T-helper 2 cell treated with Interferon-gamma antibody and Interleukin-4, amounts not matched to agents 5 μg/mL and 100 μg/mL, for 36 hours (primary cell): ENCODE measurements around the gene INPPL1.
"Not testable (repeated sequence)": the region's sequence is repeated elsewhere in the genome, so short reads cannot be mapped to it uniquely, and the experiment has no call there.

ENCODE experiments used
- DNase-seq: peaks from one replicate; pipeline ENCODE4 v3.0.0; 2021; ENCODE audit warnings: low spot score
- H3K27ac Mint-ChIP-seq: one replicate; pipeline ENCODE4 v1.8.0; 2021; ENCODE audit warnings: mild to moderate bottlenecking, mixed read lengths
- H3K27me3 Mint-ChIP-seq: one replicate; pipeline ENCODE4 v1.8.0; 2021; ENCODE audit warnings: low read depth, mixed read lengths
- H3K36me3 Mint-ChIP-seq: one replicate; pipeline ENCODE4 v1.8.0; 2021; ENCODE audit warnings: low read depth, mixed read lengths
- H3K4me1 Mint-ChIP-seq: one replicate; pipeline ENCODE4 v1.8.0; 2021; ENCODE audit warnings: low read depth, mixed read lengths
- H3K4me3 Mint-ChIP-seq: one replicate; pipeline ENCODE4 v1.8.0; 2022; ENCODE audit warnings: mild to moderate bottlenecking, moderate library complexity, mixed read lengths
- H3K9me3 Mint-ChIP-seq: one replicate; pipeline ENCODE4 v1.8.0; 2021; ENCODE audit warnings: mixed read lengths

Gene INPPL1

DNA sequence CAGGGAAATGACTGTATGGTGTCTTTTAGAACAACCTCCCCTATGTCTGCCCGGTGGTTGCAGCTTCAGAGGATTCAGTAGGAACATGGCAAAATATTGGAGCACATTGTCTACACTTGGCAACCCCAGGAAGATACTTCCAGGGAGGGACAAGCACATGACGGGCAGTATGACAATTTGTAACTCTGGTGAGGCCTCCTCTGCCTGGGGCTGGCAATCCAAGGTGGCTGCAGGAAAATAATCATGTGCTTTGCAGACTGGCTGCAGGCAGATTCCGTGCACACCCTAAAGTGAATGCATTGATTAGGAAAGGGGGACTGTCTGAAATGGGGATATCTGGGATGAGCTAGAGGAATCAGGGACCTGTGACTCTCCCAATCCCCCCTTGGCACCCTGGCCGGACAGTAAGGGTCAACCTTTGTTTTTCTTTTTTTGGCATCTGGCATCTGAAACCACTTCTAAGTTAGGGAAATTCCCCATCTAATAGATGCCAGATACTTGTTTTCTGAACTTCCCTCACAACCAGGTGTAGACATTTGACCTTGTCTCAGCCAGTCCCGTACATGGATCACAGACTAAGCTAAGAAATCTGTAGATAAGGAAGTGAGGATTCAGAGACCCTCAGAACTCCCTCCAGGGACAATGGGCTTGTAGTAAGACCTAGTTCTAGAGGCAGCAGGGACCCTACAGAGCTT lies 29.9 kb downstream of the INPPL1 start:
- H3K27me3 Mint-ChIP-seq, result peaks cover 19% of the 10 kb centered on the region
- no peak for DNase-seq
- H3K4me3 Mint-ChIP-seq, result no peak overlapping the region
- no peak overlapping the region for H3K27ac Mint-ChIP-seq
- H3K4me1 Mint-ChIP-seq, result no peaks in the 10 kb centered on the region
- H3K36me3 Mint-ChIP-seq, result no peaks in the 10 kb centered on the region
- no peaks in the 10 kb centered on the region for H3K9me3 Mint-ChIP-seq

GRCh38 chr11:72257570-72257969 lies 33.0 kb downstream of the INPPL1 start:
- no peak for DNase-seq
- no peak overlapping the region for H3K4me3 Mint-ChIP-seq
- no peak overlapping the region for H3K27ac Mint-ChIP-seq
- peaks cover 4% of the 10 kb centered on the region for H3K4me1 Mint-ChIP-seq
- H3K9me3 Mint-ChIP-seq, result no peaks in the 10 kb centered on the region
- H3K27me3 Mint-ChIP-seq, result peaks cover 30% of the 10 kb centered on the region
- no peaks in the 10 kb centered on the region for H3K36me3 Mint-ChIP-seq

- no peak overlapping the region for H3K27ac Mint-ChIP-seq
- H3K36me3 Mint-ChIP-seq, result no peaks in the 10 kb centered on the region
- no peaks in the 10 kb centered on the region for H3K9me3 Mint-ChIP-seq
- H3K27me3 Mint-ChIP-seq, result peaks cover 18% of the 10 kb centered on the region
- DNase-seq, result no peak
- no peak overlapping the region for H3K4me3 Mint-ChIP-seq
- peaks cover 19% of the 10 kb centered on the region for H3K4me1 Mint-ChIP-seq
These were observed 34.9 kb downstream of the INPPL1 start for GRCh38 chr11:72259490-72259889.

- no peaks in the 10 kb centered on the region for H3K36me3 Mint-ChIP-seq
These were observed 36.0 kb downstream of the INPPL1 start for GRCh38 chr11:72260574-72260973.

GRCh38 chr11:72263361-72263760 lies 38.8 kb downstream of the INPPL1 start:
- Mint-ChIP-seq H3K4me1 (peaks cover 25% of the 10 kb centered on the region), H3K36me3 (no peaks in the 10 kb centered on the region), H3K4me3 (no peak overlapping the region), H3K9me3 (no peaks in the 10 kb centered on the region), H3K27ac (no peak overlapping the region), H3K27me3 (peaks cover 17% of the 10 kb centered on the region)
- no peak for DNase-seq

More at GRCh38 chr11:72260574-72260973, 36.0 kb downstream of the INPPL1 start:
- no peak overlapping the region for H3K4me3 Mint-ChIP-seq
- peaks cover 12% of the 10 kb centered on the region for H3K27me3 Mint-ChIP-seq
- no peak for DNase-seq
- peaks cover 19% of the 10 kb centered on the region for H3K4me1 Mint-ChIP-seq
- no peak overlapping the region for H3K27ac Mint-ChIP-seq
- no peaks in the 10 kb centered on the region for H3K9me3 Mint-ChIP-seq

GRCh38 chr11:72265951-72266350 lies 41.4 kb downstream of the INPPL1 start:
- DNase-seq, result no peak
- Mint-ChIP-seq H3K4me3 (no peak overlapping the region), H3K4me1 (peaks cover 33% of the 10 kb centered on the region), H3K27me3 (peaks cover 10% of the 10 kb centered on the region), H3K36me3 (no peaks in the 10 kb centered on the region), H3K27ac (no peak overlapping the region), H3K9me3 (no peaks in the 10 kb centered on the region)

DNA sequence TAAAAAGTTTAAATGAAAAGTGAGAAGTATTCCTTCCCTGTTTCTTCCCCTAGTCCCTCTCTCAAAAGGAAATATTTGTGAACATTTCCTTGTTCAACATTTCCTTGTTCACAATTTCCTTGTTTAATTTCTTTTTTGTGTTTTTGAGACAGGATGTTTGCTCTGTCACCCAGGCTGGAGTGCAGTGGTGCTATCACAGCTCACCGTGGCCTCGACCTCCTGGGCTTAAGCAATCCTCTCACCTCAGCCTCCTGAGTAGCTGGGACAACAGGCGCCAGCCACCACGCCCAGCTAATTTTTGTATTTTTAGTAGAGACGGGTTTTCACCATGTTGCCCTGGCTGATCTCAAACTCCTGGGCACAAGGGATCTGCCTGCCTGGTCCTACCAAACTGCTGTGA lies 42.4 kb downstream of the INPPL1 start:
- not testable (repeated sequence) for H3K27ac Mint-ChIP-seq, H3K27me3 Mint-ChIP-seq, H3K9me3 Mint-ChIP-seq

DNA sequence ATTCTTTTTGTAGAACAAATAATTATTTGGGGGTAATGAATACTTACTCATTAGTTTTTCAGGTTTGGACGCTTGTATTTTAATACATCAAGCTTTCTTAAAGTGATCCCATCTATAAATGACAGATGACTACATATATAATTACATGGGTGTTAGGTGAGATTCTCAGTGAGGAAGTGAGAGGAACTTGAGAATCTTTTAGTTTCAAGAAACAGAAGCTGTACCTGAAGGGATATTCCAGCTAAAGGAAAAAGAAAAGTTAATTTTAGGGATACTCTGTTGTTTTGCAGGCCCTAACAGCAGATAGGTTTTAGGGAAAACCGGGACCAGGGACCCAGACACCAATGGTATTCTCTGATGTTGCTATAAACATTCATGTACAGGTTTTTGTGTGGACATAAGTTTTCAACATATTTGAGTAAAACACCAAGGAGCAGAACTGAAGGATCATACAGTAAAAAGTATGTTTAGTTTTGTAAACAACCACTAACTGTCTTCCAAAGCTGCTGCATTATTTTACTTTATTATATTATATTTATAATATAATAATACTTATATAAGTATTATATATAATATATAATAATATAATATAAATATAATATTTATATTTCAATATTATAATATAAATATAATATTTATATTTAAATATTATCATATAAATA lies 43.5 kb downstream of the INPPL1 start:
- Mint-ChIP-seq H3K4me3 (no peak overlapping the region), H3K27me3 (peaks cover 13% of the 10 kb centered on the region), H3K4me1 (peaks cover 25% of the 10 kb centered on the region), H3K27ac (no peak overlapping the region), H3K36me3 (no peaks in the 10 kb centered on the region), H3K9me3 (no peaks in the 10 kb centered on the region)
- DNase-seq, result no peak

More for the DNA sequence above, 42.4 kb downstream of the INPPL1 start:
- not testable (repeated sequence) for DNase-seq, H3K36me3 Mint-ChIP-seq, H3K4me3 Mint-ChIP-seq
- peaks cover 33% of the 10 kb centered on the region for H3K4me1 Mint-ChIP-seq

DNA sequence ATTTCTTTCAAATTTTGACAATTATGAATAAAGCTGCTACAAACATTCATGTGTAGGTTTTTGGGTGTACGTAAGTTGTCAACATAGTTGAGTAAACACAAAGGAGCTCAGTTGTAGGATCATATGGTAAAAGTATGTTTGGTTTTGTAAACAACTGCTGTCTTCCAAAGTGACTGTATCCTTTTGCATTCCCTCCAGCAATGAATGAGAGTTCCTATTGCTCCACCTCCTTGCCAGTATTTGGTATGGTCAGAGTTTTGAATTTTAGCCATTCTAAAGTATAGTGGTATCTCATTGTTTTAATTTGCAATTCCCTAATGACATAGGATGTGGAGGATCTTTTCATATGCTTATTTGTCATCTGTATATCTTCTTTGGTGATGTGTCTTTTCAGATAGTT lies 47.4 kb downstream of the INPPL1 start:
- Mint-ChIP-seq H3K27ac (no peak overlapping the region), H3K27me3 (peaks cover 23% of the 10 kb centered on the region), H3K4me3 (no peak overlapping the region)

GRCh38 chr11:72274435-72274834 lies 49.9 kb downstream of the INPPL1 start:
- no peak for DNase-seq
- Mint-ChIP-seq H3K36me3 (no peaks in the 10 kb centered on the region), H3K4me3 (no peak overlapping the region), H3K4me1 (peaks cover 4% of the 10 kb centered on the region), H3K9me3 (no peaks in the 10 kb centered on the region), H3K27ac (no peak overlapping the region), H3K27me3 (peaks cover 30% of the 10 kb centered on the region)

More for the DNA sequence above, 47.4 kb downstream of the INPPL1 start:
- no peak for DNase-seq
- H3K4me1 Mint-ChIP-seq, result peaks cover 8% of the 10 kb centered on the region
- no peaks in the 10 kb centered on the region for H3K9me3 Mint-ChIP-seq
- no peaks in the 10 kb centered on the region for H3K36me3 Mint-ChIP-seq

DNA sequence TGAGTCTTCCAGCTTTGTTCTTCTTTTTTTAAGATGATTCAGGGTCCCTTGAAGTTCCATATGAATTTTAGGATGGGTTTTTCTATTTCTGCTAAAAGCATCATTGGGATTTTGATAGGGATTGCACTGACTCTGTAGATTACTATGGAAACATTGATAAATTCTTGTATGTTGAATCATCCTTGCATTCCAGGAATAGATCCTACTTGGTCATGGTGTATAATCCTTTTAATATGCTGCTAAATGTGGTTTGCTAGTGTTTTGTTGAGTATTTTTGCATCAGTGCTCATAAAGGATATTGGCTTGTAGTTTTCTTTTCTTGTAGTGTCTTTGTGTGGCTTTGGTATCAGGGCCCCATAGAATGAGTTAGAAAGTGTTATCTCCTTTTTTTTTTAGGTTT lies 54.3 kb downstream of the INPPL1 start:
- no peak overlapping the region for H3K4me3 Mint-ChIP-seq
- H3K9me3 Mint-ChIP-seq, result no peaks in the 10 kb centered on the region
- DNase-seq, result no peak
- H3K27ac Mint-ChIP-seq, result no peak overlapping the region
- H3K4me1 Mint-ChIP-seq, result no peaks in the 10 kb centered on the region
- H3K27me3 Mint-ChIP-seq, result peaks cover 34% of the 10 kb centered on the region
- no peaks in the 10 kb centered on the region for H3K36me3 Mint-ChIP-seq

GRCh38 chr11:72280037-72280436 lies 55.5 kb downstream of the INPPL1 start:
- Mint-ChIP-seq H3K36me3 (no peaks in the 10 kb centered on the region), H3K27ac (no peak overlapping the region), H3K27me3 (peaks cover 37% of the 10 kb centered on the region), H3K4me3 (no peak overlapping the region), H3K4me1 (no peaks in the 10 kb centered on the region), H3K9me3 (no peaks in the 10 kb centered on the region)
- no peak for DNase-seq

DNA sequence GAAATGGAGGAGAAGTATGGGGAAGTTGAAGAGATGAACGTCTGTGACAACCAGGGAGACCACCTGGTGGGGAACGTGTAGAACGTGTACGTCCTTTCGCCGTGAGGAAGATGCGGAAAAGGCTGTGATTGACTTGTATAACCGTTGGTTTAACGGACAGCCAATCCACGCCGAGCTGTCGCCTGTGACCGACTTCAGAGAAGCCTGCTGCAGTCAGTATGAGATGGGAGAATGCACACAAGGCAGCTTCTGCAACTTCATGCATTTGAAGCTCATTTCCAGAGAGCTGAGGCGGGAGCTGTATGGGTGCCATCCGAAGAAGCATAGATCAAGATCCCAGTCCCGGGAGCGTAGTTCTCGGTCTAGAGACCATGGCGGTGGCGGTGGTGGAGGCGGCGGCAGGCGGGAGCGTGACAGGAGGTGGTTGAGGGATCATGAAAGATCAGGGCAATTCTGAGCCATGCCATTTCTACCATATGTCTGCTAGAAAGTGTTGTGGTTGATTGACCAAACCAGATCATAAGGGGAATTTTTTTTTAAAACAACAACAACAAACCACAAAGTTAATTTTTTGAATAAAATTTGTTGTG lies 56.3 kb downstream of the INPPL1 start:
- no peaks in the 10 kb centered on the region for H3K36me3 Mint-ChIP-seq
- no peaks in the 10 kb centered on the region for H3K4me1 Mint-ChIP-seq
- no peak for DNase-seq
- H3K27ac Mint-ChIP-seq, result no peak overlapping the region
- no peaks in the 10 kb centered on the region for H3K9me3 Mint-ChIP-seq
- H3K4me3 Mint-ChIP-seq, result no peak overlapping the region
- H3K27me3 Mint-ChIP-seq, result peaks cover 33% of the 10 kb centered on the region

- Mint-ChIP-seq H3K27ac (no peak overlapping the region), H3K36me3 (no peaks in the 10 kb centered on the region)
These were observed 59.4 kb downstream of the INPPL1 start for GRCh38 chr11:72283947-72284346.

More at GRCh38 chr11:72283947-72284346, 59.4 kb downstream of the INPPL1 start:
- Mint-ChIP-seq H3K4me3 (no peak overlapping the region), H3K4me1 (no peaks in the 10 kb centered on the region), H3K9me3 (no peaks in the 10 kb centered on the region), H3K27me3 (peaks cover 30% of the 10 kb centered on the region)
- no peak for DNase-seq
